Stimulated activated CD4-positive, alpha-beta T cell treated with anti-CD3 and anti-CD28 coated beads, Interleukin-15, amount 100 ng/mL, for 1 hour (primary cell): ENCODE measurements around the gene C19orf81.

Source experiments
- DNase-seq, 2 donors: peaks; one replicate each; pipeline ENCODE4 v3.0.0-alpha.2; 2020; ENCODE audit warnings: low read depth in 1 of 2, low spot score in 1 of 2

The C19orf81 gene

GRCh38 chr19:50658441-50659317, 9.4 kb downstream of the C19orf81 start:
- peak in 1 of 2 donors; percentile 45 for DNase-seq

GRCh38 chr19:50659318-50660087, 10.3 kb downstream of the C19orf81 start:
- DNase-seq = no peak

- DNase-seq = no peak
These were observed 10.8 kb downstream of the C19orf81 start for GRCh38 chr19:50660088-50660366.

- no peak for DNase-seq
These were observed 11.8 kb downstream of the C19orf81 start for GRCh38 chr19:50661023-50661422.

GRCh38 chr19:50661766-50662650, 12.8 kb downstream of the C19orf81 start:
- DNase-seq = no peak

GRCh38 chr19:50662651-50663481, 13.6 kb downstream of the C19orf81 start:
- DNase-seq = no peak

- DNase-seq = no peak
These were observed 14.2 kb downstream of the C19orf81 start for GRCh38 chr19:50663482-50663790.

- DNase-seq = no peak
These were observed 15.0 kb downstream of the C19orf81 start for GRCh38 chr19:50664204-50664603.

GRCh38 chr19:50666346-50667176, 17.3 kb downstream of the C19orf81 start:
- no peak for DNase-seq

- DNase-seq = no peak
These were observed 18.0 kb downstream of the C19orf81 start for GRCh38 chr19:50667177-50667758.

GRCh38 chr19:50667759-50668231, 18.6 kb downstream of the C19orf81 start:
- no peak for DNase-seq

GRCh38 chr19:50668416-50668815, 19.2 kb downstream of the C19orf81 start:
- DNase-seq = no peak

GRCh38 chr19:50668879-50669278, 19.6 kb downstream of the C19orf81 start:
- DNase-seq = no peak

GRCh38 chr19:50669302-50670101, 20.3 kb downstream of the C19orf81 start:
- peak in 1 of 2 donors; percentile 29 for DNase-seq

- DNase-seq = no peak
These were observed 20.8 kb downstream of the C19orf81 start for GRCh38 chr19:50670102-50670380.

- DNase-seq = no peak
These were observed 23.9 kb downstream of the C19orf81 start for GRCh38 chr19:50673118-50673517.

GRCh38 chr19:50676625-50677197, 27.5 kb downstream of the C19orf81 start:
- DNase-seq = no peak

GRCh38 chr19:50677636-50678035, 28.4 kb downstream of the C19orf81 start:
- DNase-seq = no peak
